Kidney epithelial cell (primary cell): ENCODE data around the gene NAPA. TPM values are rescaled to one million over a fixed set of nuclear protein-coding genes. Genes with fewer than 3 reads are reported as not detected.

Experiments
- DNase-seq: peaks from one replicate; pipeline ENCODE4 v3.0.0-alpha.2; 2010; ENCODE audit warnings: low read depth
- H3K27me3 ChIP-seq: 2 replicates; pipeline ENCODE4 v1.6.0; 2011; ENCODE audit warnings: low read length; ENCODE audit not compliant: control insufficient read depth, insufficient read depth
- H3K36me3 ChIP-seq: 2 replicates; pipeline ENCODE4 v1.5.1; 2011; ENCODE audit warnings: low read length; ENCODE audit not compliant: control insufficient read depth, insufficient read depth
- H3K4me3 ChIP-seq: 2 replicates; pipeline ENCODE4 v1.5.1; 2011; ENCODE audit warnings: low read depth, mild to moderate bottlenecking, control low read depth, low read length
- CTCF ChIP-seq: IDR thresholded peaks from 2 replicates; pipeline ENCODE4 v1.5.1; 2011; ENCODE audit warnings: mild to moderate bottlenecking, moderate library complexity, low read length, control low read depth, inconsistent platforms; ENCODE audit not compliant: insufficient read depth, poor library complexity, severe bottlenecking
- total RNA-seq: library from RNA; depleted of rRNA; stranded (reverse); fragments of >200 nt; gene quantifications from 2 replicates; pipeline ENCODE4 v1.2.3, GENCODE V29; 2015

NAPA gene
- total RNA-seq, 1 donor from 2014 or later: 127 TPM

GRCh38 chr19:47512948-47513319, 1.9 kb downstream of the NAPA start:
- Histone ChIP-seq H3K4me3 (peak overlapping the region; percentile 15), H3K36me3 (no peaks in the 10 kb centered on the region), H3K27me3 (no peaks in the 10 kb centered on the region)
- no peak for TF ChIP-seq CTCF
- DNase-seq: no peak

GRCh38 chr19:47512183-47512947, 2.5 kb downstream of the NAPA start:
- H3K4me3 ChIP-seq: peak overlapping the region; percentile 15
- no peaks in the 10 kb centered on the region for H3K27me3 ChIP-seq
- H3K36me3 ChIP-seq: no peaks in the 10 kb centered on the region
- peak; percentile 34 for DNase-seq
- TF ChIP-seq CTCF: no peak

GRCh38 chr19:47511681-47512080, 3.2 kb downstream of the NAPA start:
- no peaks in the 10 kb centered on the region for H3K36me3 ChIP-seq
- peak overlapping the region; percentile 15 for H3K4me3 ChIP-seq
- no peaks in the 10 kb centered on the region for H3K27me3 ChIP-seq
- no peak for TF ChIP-seq CTCF
- no peak for DNase-seq

- H3K36me3 ChIP-seq: no peaks in the 10 kb centered on the region
- no peak for DNase-seq
- H3K4me3 ChIP-seq: no peak overlapping the region
- H3K27me3 ChIP-seq: no peaks in the 10 kb centered on the region
- no peak for TF ChIP-seq CTCF
Observed at GRCh38 chr19:47511128-47511517, 3.7 kb downstream of the NAPA start.

- Histone ChIP-seq H3K27me3 (no peaks in the 10 kb centered on the region), H3K4me3 (no peak overlapping the region), H3K36me3 (no peaks in the 10 kb centered on the region)
- no peak for DNase-seq
- no peak for TF ChIP-seq CTCF
Observed at GRCh38 chr19:47510516-47511127, 4.2 kb downstream of the NAPA start.
